GM19099 (cell line): ENCODE data around the gene BAG5.

Experiments
- POLR2A ChIP-seq: IDR thresholded peaks from 3 replicates; pipeline ENCODE4 v1.6.1; 2011; ENCODE audit warnings: low read depth; ENCODE audit not compliant: insufficient read length; ENCODE audit errors: extremely low read depth

The BAG5 gene

DNA sequence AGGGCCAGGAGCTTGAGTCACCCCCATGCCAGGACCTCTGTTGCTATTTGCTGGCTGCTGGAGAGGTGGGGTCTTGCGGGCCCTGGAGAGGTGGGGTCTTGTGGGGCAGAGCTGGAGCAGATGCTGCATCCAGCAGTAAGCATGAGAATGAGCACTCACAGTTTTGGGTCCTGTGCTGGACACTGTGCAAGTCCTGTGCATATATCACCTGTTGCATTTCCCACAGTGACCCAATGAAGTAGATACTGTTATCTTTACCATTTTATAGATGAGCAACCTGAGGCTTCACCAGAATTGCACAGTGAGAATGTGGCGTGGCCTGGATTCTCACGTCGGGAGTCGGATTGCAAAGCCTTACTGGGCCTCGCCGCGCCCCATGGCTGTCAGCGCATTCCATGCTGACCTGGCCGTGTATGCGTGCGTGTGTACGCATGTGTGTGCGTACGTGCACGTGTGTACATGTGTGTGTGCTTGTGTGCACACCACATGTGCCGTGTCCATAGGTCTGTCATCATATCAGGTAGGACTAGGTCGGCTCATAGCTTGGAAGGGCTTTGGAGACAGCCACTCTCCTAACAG lies 12.3 kb upstream of the BAG5 start:
- no peak for TF ChIP-seq POLR2A

DNA sequence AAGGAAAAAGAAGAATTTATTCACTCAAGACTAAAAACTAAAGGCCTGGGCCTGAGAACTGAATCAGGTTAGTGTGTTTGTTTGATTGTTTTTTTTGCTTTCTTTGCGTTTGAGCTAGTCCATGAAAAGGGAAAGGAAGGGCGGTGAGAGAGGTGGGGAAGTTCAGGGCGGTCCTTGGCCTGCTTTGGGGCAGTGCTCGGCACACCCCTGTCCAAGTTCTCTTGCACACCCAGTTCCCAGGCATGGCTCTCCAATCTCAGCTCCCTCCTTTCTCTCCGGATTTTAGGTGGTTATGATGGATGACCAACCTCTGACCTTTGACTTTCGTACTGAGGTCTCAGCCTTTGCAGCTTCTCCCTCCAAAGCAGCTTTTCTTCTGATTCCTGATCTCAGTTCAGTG lies 11.6 kb upstream of the BAG5 start:
- TF ChIP-seq POLR2A, result no peak

DNA sequence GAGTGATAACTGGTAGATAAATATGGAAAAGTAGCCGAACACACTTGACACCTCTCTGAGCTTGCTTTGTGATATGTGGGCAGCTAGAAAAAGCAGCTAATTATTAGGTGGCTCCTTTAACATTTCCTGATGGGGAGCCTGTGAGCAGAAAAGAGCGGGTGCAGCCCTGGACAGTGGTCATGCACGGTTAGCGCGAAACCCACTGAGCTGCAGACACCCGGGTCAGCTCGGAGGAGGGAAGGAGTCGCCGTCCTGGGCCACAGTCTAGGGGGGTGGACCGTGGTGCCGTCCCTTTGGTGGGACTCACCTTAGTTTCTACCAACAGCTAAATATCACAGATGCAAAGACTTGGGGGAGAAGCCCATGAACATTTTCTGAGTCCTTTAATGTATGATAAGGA lies 7.0 kb upstream of the BAG5 start:
- no peak for TF ChIP-seq POLR2A

DNA sequence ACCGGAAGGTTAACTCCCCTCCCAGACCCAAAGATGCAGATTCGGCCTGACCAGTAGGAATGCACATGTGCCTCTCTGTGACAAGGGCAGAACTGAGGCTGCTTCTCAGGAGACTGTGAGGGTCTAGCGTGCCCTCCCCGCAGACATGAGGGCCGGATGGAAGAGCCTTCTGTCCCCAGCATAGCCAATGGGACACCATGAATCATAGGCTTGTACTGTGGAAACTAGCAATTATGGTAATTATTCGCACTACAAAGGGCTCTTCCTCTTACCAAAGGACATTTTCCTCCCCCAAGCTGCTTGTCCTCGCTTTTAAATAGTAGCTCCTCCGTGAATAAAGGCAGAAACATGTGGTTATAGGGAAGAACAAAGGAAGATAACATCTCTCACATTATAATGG lies 6.5 kb upstream of the BAG5 start:
- TF ChIP-seq POLR2A, result no peak

DNA sequence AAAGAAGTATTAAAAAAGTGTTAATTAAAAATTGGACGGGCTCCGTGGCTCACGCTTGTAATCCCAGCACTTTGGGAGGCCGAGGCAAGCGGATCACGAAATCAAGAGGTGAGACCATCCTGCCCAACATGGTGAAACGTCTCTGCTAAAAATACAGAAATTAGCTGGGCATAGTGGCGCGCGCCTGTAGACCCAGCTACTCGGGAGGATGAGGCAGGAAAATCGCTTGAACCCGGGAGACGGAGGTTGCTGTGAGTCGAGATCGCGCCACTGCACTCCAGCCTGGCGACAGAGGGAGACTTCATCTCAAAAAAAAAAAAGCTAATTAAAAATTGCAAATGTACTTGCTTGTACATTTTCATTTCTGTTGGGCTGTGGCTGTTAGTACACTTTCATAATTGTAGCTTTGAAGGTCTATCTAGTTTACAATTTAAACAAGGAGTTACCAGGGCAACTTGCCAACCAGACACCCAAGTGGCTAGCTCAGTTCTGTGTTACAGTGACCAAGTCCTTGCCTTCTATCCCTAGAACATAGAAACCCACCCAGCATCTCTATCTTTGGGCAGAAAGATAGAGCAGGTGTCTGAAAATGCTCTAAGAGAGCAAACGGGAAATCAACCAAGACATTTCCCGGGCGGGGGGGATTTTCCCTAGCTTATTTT lies 1.5 kb upstream of the BAG5 start:
- TF ChIP-seq POLR2A, result no peak

DNA sequence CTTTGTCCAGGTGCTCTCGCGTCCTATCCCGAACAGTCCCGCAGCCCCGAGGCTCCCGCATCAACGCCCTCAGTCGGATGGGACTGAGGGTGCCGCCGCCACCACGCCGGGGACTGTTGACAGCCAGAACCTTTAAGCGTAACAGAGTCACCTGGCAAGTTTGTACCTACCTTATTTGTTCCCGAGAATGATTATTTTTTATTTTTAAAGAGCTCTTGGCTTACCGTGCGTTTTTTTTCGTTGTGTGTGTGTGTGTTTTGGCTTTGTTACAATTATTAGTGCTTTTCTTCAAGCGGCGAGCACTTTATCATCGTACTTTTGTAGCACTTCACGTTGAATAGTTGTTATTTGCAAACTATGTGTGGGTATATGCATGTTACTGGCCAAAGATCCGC lies 766 bp upstream of the BAG5 start:
- TF ChIP-seq POLR2A, result no peak

DNA sequence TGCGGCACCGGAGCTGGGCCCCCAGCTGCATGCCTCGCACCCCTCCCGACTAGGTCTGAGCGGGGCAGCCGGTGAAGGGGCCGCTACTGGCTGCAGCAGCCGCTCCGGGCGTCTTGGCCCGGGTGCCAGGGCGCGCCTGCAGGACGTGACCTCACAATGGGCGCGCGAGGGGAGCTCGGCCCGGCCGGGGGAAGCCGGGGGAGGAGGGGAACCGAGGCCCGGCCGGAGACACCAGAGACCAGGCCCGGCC lies 353 bp downstream of the BAG5 start:
- TF ChIP-seq POLR2A, result no peak

DNA sequence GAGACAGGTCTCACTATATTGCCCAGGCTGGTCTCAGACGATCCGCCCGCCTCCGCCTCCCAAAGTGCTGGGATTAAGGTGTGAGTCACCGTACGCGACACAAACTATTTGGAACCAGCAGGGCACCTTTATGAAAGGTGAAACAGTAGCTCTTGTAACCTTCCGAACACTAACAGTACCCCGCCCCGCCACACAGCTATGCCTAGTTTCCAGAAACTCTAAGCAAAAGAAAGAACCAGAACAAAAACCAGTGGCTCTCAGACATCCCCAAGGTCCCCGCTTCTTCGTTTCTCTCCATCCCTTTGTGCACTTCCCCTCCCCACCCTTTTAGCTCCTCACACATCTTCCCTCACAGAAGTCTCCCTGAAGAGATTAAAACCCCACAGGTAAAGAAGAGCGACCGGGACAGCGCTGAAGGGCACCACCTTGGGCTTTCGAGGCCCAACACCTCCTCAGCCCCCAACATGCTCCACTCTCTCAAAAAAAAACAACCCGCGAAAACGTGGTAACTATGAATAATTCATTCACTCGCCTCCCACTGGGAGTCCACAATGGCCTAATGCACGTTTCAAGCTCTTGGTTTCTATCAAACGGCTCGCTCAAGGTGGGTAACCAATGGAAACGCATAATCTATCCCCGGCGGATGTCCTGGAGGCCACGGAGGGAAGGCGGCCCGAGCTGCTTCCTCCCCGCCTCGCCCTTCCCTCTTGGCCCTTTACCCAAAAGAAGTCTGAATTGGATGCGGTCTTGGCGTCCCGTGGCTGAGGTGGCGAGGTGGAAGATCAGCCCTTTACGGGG lies 877 bp downstream of the BAG5 start:
- TF ChIP-seq POLR2A, result no peak

DNA sequence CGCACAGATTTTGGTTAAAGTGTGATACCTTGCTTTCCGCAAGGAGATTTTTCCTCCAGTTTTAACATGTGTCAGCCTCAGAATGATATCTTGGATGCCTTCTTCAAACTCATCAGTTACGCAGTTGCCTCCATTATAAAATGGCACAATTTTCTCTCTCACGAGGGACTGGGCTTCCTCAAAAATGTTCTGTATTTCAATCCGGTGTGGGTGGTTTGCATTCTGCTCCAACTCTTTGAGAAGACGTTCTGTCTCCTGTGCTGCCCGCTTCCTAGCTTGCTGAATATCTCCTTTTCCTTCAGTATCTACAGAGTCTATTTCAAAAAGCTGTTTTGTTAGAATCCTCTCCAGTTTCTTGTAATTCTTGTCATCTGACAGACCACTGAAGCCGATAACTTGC lies 1.8 kb downstream of the BAG5 start:
- no peak for TF ChIP-seq POLR2A

DNA sequence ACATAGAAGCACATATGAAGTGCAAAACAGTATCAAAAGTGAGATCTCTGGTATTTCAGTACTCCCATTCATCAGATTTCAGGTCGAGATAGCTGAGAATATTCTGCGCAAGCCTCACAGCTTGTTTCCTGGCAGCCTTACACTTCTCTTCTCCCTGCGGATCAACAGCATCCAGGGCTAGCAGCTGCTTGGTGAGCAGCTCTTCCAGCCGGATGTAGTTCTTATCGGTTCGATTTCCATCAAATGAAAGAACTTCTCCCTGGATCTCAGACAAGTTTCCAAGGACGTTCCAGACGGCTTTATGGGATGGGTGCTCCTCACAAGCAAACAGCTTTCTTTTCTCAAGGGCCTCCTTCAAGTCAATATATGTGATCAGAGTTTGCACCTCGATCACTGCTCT lies 2.7 kb downstream of the BAG5 start:
- TF ChIP-seq POLR2A, result no peak

DNA sequence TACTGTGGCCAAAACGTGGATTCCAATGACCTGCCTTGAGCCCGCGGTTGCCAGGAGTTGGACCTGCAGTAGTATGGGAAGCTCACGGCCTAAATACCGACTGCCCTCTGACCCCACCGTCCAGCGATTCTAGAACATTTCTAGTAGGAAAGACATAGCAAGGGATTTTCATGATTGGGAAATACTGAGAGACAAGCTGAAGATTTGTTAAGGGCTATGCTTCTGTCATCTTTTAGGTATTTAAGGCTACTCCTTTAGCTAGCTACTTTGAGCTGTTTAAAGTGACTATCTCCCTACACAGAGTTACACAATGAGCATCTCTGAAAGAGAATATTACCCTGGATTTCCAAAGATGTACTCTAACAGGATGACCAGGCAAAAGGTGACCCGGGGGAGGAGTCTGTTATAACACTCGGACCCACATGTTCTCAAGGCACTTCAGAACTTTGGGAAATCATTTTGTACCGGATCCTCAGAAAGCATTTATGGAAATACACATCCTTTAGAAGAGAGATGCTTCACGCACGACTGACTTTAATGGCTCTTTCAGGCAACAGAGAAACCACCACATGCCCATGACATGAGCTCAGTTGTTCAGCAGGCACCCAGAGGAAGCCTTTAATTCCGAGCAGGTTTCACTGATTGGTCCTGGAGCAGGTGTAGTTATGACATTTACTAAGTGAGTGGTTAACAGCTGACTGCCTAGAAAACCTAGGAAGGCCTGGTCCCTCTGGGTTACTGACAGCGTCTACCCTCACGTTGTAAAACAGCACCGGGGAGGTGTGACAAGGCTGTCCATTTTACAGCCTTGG lies 4.2 kb downstream of the BAG5 start:
- no peak for TF ChIP-seq POLR2A

DNA sequence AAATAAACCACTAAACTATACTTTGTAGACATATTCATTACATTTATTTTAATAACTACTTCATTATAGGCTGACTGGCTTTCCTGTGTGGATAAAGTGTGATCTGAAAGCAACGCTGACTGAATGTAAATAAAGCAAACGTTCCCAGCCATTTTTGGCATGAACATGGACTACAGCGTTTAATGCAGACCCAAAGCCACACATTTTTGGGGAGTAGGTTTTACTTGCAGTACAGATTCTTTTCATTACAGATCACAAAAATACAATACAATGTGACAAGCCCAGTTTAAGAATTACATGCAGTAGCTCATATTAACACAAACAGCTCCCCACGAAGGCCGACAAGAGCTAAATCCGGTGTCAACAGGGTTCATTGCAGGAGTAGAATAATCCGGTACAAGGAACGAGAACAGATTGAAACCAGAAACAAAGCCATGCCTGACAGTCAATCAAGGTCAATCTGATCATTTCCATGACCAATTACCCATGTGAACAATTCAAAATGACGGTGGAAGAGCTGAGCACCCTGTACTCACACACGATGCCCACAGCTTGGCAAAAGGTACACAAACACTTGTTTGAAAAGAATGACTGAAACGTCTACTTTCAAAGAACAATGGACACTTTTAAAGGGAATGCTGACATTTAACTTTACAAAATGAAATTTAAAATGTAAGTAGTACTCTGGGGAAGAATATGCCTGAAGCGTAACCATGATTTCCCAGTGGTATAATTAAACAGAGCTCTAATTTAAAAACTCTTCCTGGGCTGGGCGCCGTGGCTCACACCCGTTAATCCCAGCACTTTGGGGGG lies 5.3 kb downstream of the BAG5 start:
- no peak for TF ChIP-seq POLR2A

DNA sequence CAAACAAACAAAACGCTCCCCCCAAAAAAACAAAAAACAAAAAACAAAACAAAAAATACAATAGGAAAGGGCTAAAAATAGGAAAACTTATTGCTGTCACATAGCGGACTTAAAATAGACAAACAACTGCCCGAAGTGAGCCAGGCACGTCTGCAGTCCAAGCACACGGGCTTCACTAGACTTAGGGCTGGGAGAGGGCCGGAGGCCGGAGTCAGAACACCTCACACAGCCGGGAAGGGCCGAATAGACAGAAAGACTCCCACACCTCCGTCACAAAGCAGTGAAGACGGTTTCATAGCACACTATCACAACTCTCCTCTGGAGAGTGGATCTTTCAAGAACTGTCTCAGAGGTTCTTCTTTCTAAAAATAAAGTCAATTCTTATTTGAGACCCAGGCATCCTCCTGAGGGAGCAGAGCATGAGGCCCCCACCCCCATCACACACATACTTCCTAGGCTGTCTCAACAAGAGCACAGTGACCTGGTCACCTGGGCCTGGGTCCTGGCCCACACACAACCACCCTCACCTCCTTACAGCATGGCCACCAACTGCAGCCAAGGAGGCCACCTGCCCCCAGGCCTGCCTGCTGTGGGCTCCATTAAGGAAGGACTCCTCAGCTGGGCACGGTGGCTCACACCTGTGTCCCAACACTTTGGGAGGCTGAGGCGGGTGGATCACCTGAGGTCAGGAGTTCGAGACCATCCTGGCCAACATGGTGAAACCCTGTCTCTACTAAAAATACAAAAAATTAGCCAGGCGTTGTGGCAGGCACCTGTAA lies 6.7 kb downstream of the BAG5 start:
- no peak for TF ChIP-seq POLR2A

DNA sequence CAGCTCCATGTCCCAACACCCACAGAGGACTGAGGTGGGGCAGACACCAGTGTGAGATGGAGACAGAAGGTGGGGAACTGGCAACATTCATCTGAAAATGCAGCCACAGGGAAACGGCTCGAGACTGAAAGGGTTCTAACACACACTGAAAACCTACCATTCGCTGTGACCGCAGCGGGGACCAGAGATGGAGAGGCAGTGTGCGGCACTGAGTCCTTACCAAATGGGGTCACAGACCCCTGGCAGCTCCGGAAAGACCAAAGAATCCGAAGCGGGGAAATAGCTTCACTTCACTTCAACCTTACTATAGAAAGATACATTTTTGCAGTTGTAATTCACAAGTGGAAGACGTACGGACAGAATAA lies 9.6 kb downstream of the BAG5 start:
- TF ChIP-seq POLR2A, result no peak
